IMR-90 (cell line): ENCODE results near the gene CTSC. TPM values are rescaled to one million over a fixed set of nuclear protein-coding genes. Genes with fewer than 3 reads are reported as not detected.

ENCODE experiments used
- ATAC-seq: fragments of 200-7000 bp; cut with Tn5 transposase; 2 replicates; pipeline ENCODE4 v1.9.1; 2020; ENCODE audit warnings: low read depth, mild to moderate bottlenecking, moderate library complexity
- BruUV-seq: library from RNA; stranded (reverse); fragments of 400-500 nt; replicated peaks from 2 replicates; lab custom pipeline; 2021; lab: Mats Ljungman, UMichigan
- CTCF ChIA-PET: fragments of 300-600 bp; formaldehyde crosslinking; extraction: SDS; loops from one replicate; lab custom pipeline; 2021; ENCODE audit warnings: antibody characterized with exemption; lab: Yijun Ruan, JAX
- POLR2A ChIA-PET: fragments of 300-600 bp; sonication (Branson Sonifier 250); formaldehyde crosslinking; loops from one replicate; lab custom pipeline; 2022; ENCODE audit warnings: antibody characterized with exemption; ENCODE audit not compliant: unreplicated experiment; lab: Charles Lee
- DNase-seq: peaks from one replicate; pipeline ENCODE4 v3.0.0; 2013
- H2AFZ ChIP-seq: replicated peaks from 2 replicates; pipeline ENCODE3; 2013; ENCODE audit warnings: low read length, mild to moderate bottlenecking; ENCODE audit not compliant: poor library complexity
- H2AK5ac ChIP-seq: 2 replicates; pipeline ENCODE4 v1.6.1; 2013; ENCODE audit warnings: low read depth, low read length, inconsistent platforms
- H2AK9ac ChIP-seq: replicated peaks from 2 replicates; pipeline ENCODE3; 2013; ENCODE audit warnings: mild to moderate bottlenecking, low read depth, low read length, moderate library complexity; ENCODE audit not compliant: poor library complexity
- H2BK120ac ChIP-seq: 2 replicates; pipeline ENCODE4 v1.6.1; 2013; ENCODE audit warnings: low read depth, low read length, inconsistent platforms
- H2BK15ac ChIP-seq: 3 replicates; pipeline ENCODE4 v1.6.1; 2013; ENCODE audit warnings: low read depth, low read length, inconsistent platforms
- H2BK20ac ChIP-seq: 2 replicates; pipeline ENCODE4 v1.6.1; 2013; ENCODE audit warnings: low read depth, mild to moderate bottlenecking, inconsistent platforms, low read length, moderate library complexity
- H2BK5ac ChIP-seq: 2 replicates; pipeline ENCODE4 v1.6.1; 2013; ENCODE audit warnings: mild to moderate bottlenecking, low read depth, low read length, inconsistent platforms; ENCODE audit not compliant: poor library complexity, severe bottlenecking
- H3K14ac ChIP-seq: replicated peaks from 2 replicates; pipeline ENCODE4 v1.6.1; 2013; ENCODE audit warnings: low read depth, low read length, inconsistent platforms
- H3K18ac ChIP-seq: 2 replicates; pipeline ENCODE4 v1.6.1; 2013; ENCODE audit warnings: low read depth, low read length, control low read depth
- H3K23ac ChIP-seq: 2 replicates; pipeline ENCODE4 v1.6.1; 2013; ENCODE audit warnings: low read depth, low read length, inconsistent platforms
- H3K27ac ChIP-seq: 2 replicates; pipeline ENCODE4 v1.5.1; 2013; ENCODE audit warnings: mild to moderate bottlenecking, control low read depth, low read length; ENCODE audit not compliant: insufficient read depth
- H3K27me3 ChIP-seq: 2 replicates; pipeline ENCODE4 v1.6.1; 2013; ENCODE audit warnings: low read length; ENCODE audit not compliant: control insufficient read depth, insufficient read depth
- H3K36me3 ChIP-seq: 2 replicates; pipeline ENCODE4 v1.6.1; 2013; ENCODE audit warnings: low read length, mixed read lengths; ENCODE audit not compliant: control insufficient read depth, insufficient read depth
- H3K4ac ChIP-seq: 2 replicates; pipeline ENCODE4 v1.6.1; 2013; ENCODE audit warnings: low read depth, low read length, inconsistent platforms
- H3K4me1 ChIP-seq: 2 replicates; pipeline ENCODE4 v1.6.1; 2013; ENCODE audit warnings: low read length, mixed read lengths; ENCODE audit not compliant: control insufficient read depth, insufficient read depth
- H3K4me2 ChIP-seq: 2 replicates; pipeline ENCODE4 v1.6.1; 2013; ENCODE audit warnings: low read depth, mild to moderate bottlenecking, control low read depth, low read length, moderate library complexity
- H3K4me3 ChIP-seq: 2 replicates; pipeline ENCODE4 v1.5.1; 2013; ENCODE audit warnings: low read depth, mild to moderate bottlenecking, control low read depth, low read length, moderate library complexity; ENCODE audit not compliant: insufficient read depth
- H3K56ac ChIP-seq: 2 replicates; pipeline ENCODE4 v1.6.1; 2013; ENCODE audit warnings: low read length, inconsistent platforms; ENCODE audit not compliant: insufficient read depth; ENCODE audit errors: extremely low read depth
- H3K79me1 ChIP-seq, 2 experiments: 2 replicates each; pipeline ENCODE4 v1.6.1; 2013; ENCODE audit warnings: low read length in 2 of 2, inconsistent platforms in 1 of 2, low read depth in 1 of 2
- H3K9ac ChIP-seq: 2 replicates; pipeline ENCODE4 v1.6.1; 2013; ENCODE audit warnings: low read depth, low read length, control low read depth
- H3K9me1 ChIP-seq: 2 replicates; pipeline ENCODE4 v1.6.1; 2013; ENCODE audit warnings: low read length, inconsistent platforms; ENCODE audit not compliant: insufficient read depth
- H3K9me3 ChIP-seq: 2 replicates; pipeline ENCODE4 v1.6.1; 2013; ENCODE audit warnings: low read length; ENCODE audit not compliant: control insufficient read depth, insufficient read depth
- H4K20me1 ChIP-seq: 2 replicates; pipeline ENCODE4 v1.6.1; 2013; ENCODE audit warnings: low read length, inconsistent platforms; ENCODE audit not compliant: insufficient read depth
- H4K5ac ChIP-seq: 2 replicates; pipeline ENCODE4 v1.6.1; 2013; ENCODE audit warnings: mild to moderate bottlenecking, low read depth, low read length, control low read depth
- H4K8ac ChIP-seq, 2 experiments: 2 replicates each; pipeline ENCODE4 v1.6.1; 2013; ENCODE audit warnings: low read depth in 2 of 2, low read length in 2 of 2, control low read depth in 1 of 2, inconsistent platforms in 1 of 2
- H4K91ac ChIP-seq: 2 replicates; pipeline ENCODE4 v1.6.1; 2013; ENCODE audit warnings: low read depth, low read length, inconsistent platforms; ENCODE audit not compliant: insufficient read depth
- RFX5 ChIP-seq: IDR thresholded peaks from 2 replicates; pipeline ENCODE4 v1.8.0; 2012; ENCODE audit warnings: low read depth, mild to moderate bottlenecking, low read length, moderate library complexity
- WGBS, 2 experiments: methylation state at CpG; one replicate each; pipeline versions ENCODE4 v1.1.5 to v1.1.7; 2013; ENCODE audit warnings: missing lambda C conversion rate in 2 of 2; ENCODE audit not compliant: insufficient read length in 1 of 2; ENCODE audit errors: extremely low coverage in 2 of 2; 5-methylcytosine and 5-hydroxymethylcytosine counted together
- dilution Hi-C: fragments of 300-500 bp; cut with HindIII; formaldehyde crosslinking; loops from one replicate; pipeline ENCODE4 v1.14.3; 2018; ENCODE audit warnings: low sequenced_read_pairs; ENCODE audit not compliant: unreplicated experiment
- in situ Hi-C: fragments of 300-500 bp; cut with MboI; formaldehyde crosslinking; loops from 3 replicates; pipeline ENCODE4 v1.14.3; 2019; ENCODE audit warnings: low sequenced_read_pairs, inconsistent platforms, mixed read lengths
- intact Hi-C: fragments of 100-400 bp; cut with micrococcal nuclease; formaldehyde crosslinking; loops from 2 replicates; pipeline ENCODE4 v1.10.0; 2022
- polyA plus RNA-seq, 3 experiments: library from polyadenylated mRNA; depleted of rRNA; stranded (reverse); fragments of >200 nt; gene quantifications; 2 replicates each; pipeline ENCODE4 v1.2.3, GENCODE V29; 2012; ENCODE audit warnings: low replicate concordance in 1 of 3
- total RNA-seq: library from RNA; depleted of rRNA; stranded (reverse); fragments of >200 nt; gene quantifications from 2 replicates; pipeline ENCODE4 v1.2.3, GENCODE V29; 2012

The CTSC gene
- total and polyA plus RNA-seq, 2 of the 4 experiments (the other 2 are of a cell fraction), result 208 to 299 TPM

GRCh38 chr11:88384669-88385005 lies 47.1 kb upstream of the CTSC start:
- Histone ChIP-seq H4K20me1 (no peaks in the 10 kb centered on the region), H3K36me3 (no peaks in the 10 kb centered on the region), H2AK5ac (no peak overlapping the region; the same call in 1 of the 2 replicates), H2BK120ac (peak overlapping the region; percentile 21), H3K27me3 (no peaks in the 10 kb centered on the region), H3K18ac (peak overlapping the region; percentile 49), H3K27ac (peak overlapping the region; percentile 36), H3K79me1 (no peaks in the 10 kb centered on the region), H3K4me1 (peaks cover 9% of the 10 kb centered on the region), H3K9ac (no peak overlapping the region), H3K56ac (peak overlapping the region; percentile 4; the same call in 1 of the 2 replicates), H2AFZ (peak overlapping the region; percentile 34), H3K23ac (0 out of 2 replicates have a peak overlapping the region, but pooled peaks have one; percentile 35), H2BK20ac (peak overlapping the region; percentile 70), H3K4me2 (no peak overlapping the region; the same call in none of the 2 replicates), H4K91ac (peak overlapping the region; percentile 81), H4K5ac (no peak overlapping the region; the same call in 1 of the 2 replicates), H2AK9ac (no peak overlapping the region), H3K9me3 (no peaks in the 10 kb centered on the region), H3K14ac (0 out of 2 replicates have a peak overlapping the region, but pooled peaks have one; percentile 33), H2BK5ac (peak overlapping the region; percentile 59), H4K8ac (peak overlapping the region; percentile 13 to 18; a peak in 1 of 4 replicates), H3K4ac (peak overlapping the region; percentile 45; the same call in 1 of the 2 replicates), H3K9me1 (peaks cover 7% of the 10 kb centered on the region; the same call in 1 of the 2 replicates), H3K4me3 (no peak overlapping the region), H2BK15ac (peak overlapping the region; percentile 33; the same call in 1 of the 3 replicates)
- ChIA-PET POLR2A (interaction anchor here (1.2 kb wide), 1 partner anchor 48 kb away, joined by 5 read pairs; the partner anchor contains the start of gene CTSC), CTCF (interaction anchor here (0.7 kb wide), 1 partner anchor 263 kb away, joined by 3 read pairs; no protein-coding TSS in a partner anchor)
- TF ChIP-seq RFX5, result no peak
- DNase-seq (peak; percentile 49), ATAC-seq (peak; percentile 67)
- BruUV-seq, result no TSS peak
- no CpG with 5 or more reads among the region's 3 CpGs for WGBS, 2 experiments
- dilution Hi-C loops, result no loop called here
- in situ Hi-C loops, result no loop called here
- intact Hi-C loops, result no loop called here
